Body of pancreas (tissue), 4 donors: ENCODE results near the gene NR3C2. TPM values are rescaled to one million over a fixed set of nuclear protein-coding genes. Genes with fewer than 3 reads are reported as not detected.
A peak's percentile ranks its signal among the peaks of the same experiment; 100 is the strongest.

Experiments used
- ATAC-seq: fragments of 150-250 bp; one replicate; pipeline ENCODE4 v1.9.1; 2016
- DNase-seq, 4 donors: peaks; one replicate each; pipeline ENCODE4 v3.0.0-alpha.2; 2019
- H3K27ac ChIP-seq, 4 donors: fragments of 200-600 bp; sonication (generic); 1 replicate in 3 of 4; 2 replicates in 1 of 4; pipeline versions ENCODE4 v1.5.1 to v1.6.1; 2016 to 2019; ENCODE audit warnings: mild to moderate bottlenecking in 1 of 4, mixed read lengths in 1 of 4, moderate library complexity in 1 of 4
- H3K27me3 ChIP-seq, 2 donors: fragments of 200-600 bp; sonication (generic); one replicate each; pipeline ENCODE4 v1.6.0; 2016; ENCODE audit warnings: mild to moderate bottlenecking in 1 of 2
- H3K36me3 ChIP-seq, 2 donors: fragments of 200-600 bp; sonication (generic); replicated peaks in 1 of 2; 2 replicates each; pipeline ENCODE4 v1.5.1; 2016; ENCODE audit warnings: low read depth in 2 of 2; ENCODE audit not compliant: insufficient read depth in 1 of 2
- H3K4me1 ChIP-seq: fragments of 200-600 bp; sonication (generic); one replicate; pipeline ENCODE4 v1.6.0; 2016
- H3K4me3 ChIP-seq, 2 donors: fragments of 200-600 bp; sonication (generic); 1 replicate in 1 of 2; 2 replicates in 1 of 2; pipeline ENCODE4 v1.5.1; 2016 to 2019
- H3K9me3 ChIP-seq, 3 donors: fragments of 200-600 bp; sonication (generic); 1 replicate in 2 of 3; 2 replicates in 1 of 3; pipeline ENCODE4 v1.5.1; 2016
- CTCF ChIP-seq, 7 experiments: fragments of 450-650 bp in 4 of 7; fragments of 200-600 bp in 3 of 7; sonication (generic) in 3 of 7; IDR thresholded peaks; one replicate each; pipeline ENCODE4 v1.5.1; 2016 to 2019; ENCODE audit warnings: antibody characterized with exemption in 7 of 7
- POLR2A ChIP-seq, 3 donors: fragments of 450-650 bp; IDR thresholded peaks; one replicate each; pipeline ENCODE4 v1.6.1; 2016; ENCODE audit warnings: antibody characterized with exemption in 3 of 3, mild to moderate bottlenecking in 2 of 3
- WGBS, 2 donors: methylation state at CpG; one replicate each; pipeline ENCODE4 v1.1.5; 2017; 5-methylcytosine and 5-hydroxymethylcytosine counted together
- intact Hi-C: fragments of 100-400 bp; cut with DNase I; formaldehyde crosslinking; loops from one replicate; pipeline ENCODE4 v1.15.1; 2023
- total RNA-seq, 2 donors: library from RNA; depleted of rRNA; stranded (reverse); fragments of >200 nt; gene quantifications; one replicate each; pipeline ENCODE4 v1.1.0, GENCODE V29; 2016

Gene NR3C2
- total RNA-seq, 2 donors from 2014 or later: 14.8 to 18.8 TPM

DNA sequence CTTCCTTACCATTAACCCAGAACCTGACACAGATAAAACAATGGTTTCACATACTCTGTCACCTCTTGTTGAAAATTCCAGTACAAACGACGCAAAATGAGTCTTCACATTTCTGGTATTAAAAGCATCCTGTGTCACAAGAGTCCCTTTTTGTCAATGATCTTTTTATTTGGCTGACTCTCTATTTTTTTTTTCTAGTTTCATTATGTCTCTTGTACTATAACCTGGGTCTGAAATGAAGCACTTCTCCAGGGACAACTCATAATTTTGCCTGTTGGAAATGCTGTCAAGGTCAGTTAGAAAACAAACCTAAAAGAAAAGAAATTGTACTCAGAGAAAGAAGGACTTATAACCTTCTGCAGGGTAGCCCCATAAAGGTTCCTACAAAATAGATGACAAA, 93.1 kb downstream of the NR3C2 start:
- TF ChIP-seq POLR2A (IDR thresholded peaks at IDR 0.05): no peak
- TF ChIP-seq CTCF (IDR thresholded peaks at IDR 0.05): no peak

GRCh38 chr4:148346657-148347056, 95.6 kb downstream of the NR3C2 start:
- H3K4me3 ChIP-seq: no peak overlapping the region
- DNase-seq (no peak), ATAC-seq (no peak)
- no peaks in the 10 kb centered on the region for H3K36me3 ChIP-seq
- H3K27ac ChIP-seq: no peak overlapping the region
- TF ChIP-seq POLR2A (IDR thresholded peaks at IDR 0.05): no peak
- no peak for TF ChIP-seq CTCF (IDR thresholded peaks at IDR 0.05)
- H3K27me3 ChIP-seq: no peaks in the 10 kb centered on the region
- intact Hi-C loops: no loop called here
- H3K4me1 ChIP-seq: peaks cover 24% of the 10 kb centered on the region
- 95 to 98% methylated on average over 2 of the region's 2 CpGs for whole genome bisulfite sequencing, 2 donors
- no peaks in the 10 kb centered on the region for H3K9me3 ChIP-seq

More for the DNA sequence above, 93.1 kb downstream of the NR3C2 start:
- Histone ChIP-seq H3K4me1 (peaks cover 10% of the 10 kb centered on the region), H3K36me3 (no peaks in the 10 kb centered on the region), H3K9me3 (no peaks in the 10 kb centered on the region), H3K27me3 (no peaks in the 10 kb centered on the region), H3K27ac (no peak overlapping the region), H3K4me3 (no peak overlapping the region)
- WGBS, 2 donors: 68 to 79% methylated on average over 2 of the region's 2 CpGs
- intact Hi-C loops: no loop called here
- no peak for DNase-seq
- no peak for ATAC-seq

GRCh38 chr4:148345509-148345908, 96.7 kb downstream of the NR3C2 start:
- TF ChIP-seq CTCF (IDR thresholded peaks at IDR 0.05) (no peak), POLR2A (IDR thresholded peaks at IDR 0.05) (no peak)
- ATAC-seq: no peak
- H3K4me3 ChIP-seq: no peak overlapping the region
- intact Hi-C loops: no loop called here
- no peaks in the 10 kb centered on the region for H3K36me3 ChIP-seq
- no peak for DNase-seq
- 72 to 76% methylated on average over 5 of the region's 5 CpGs for WGBS, 2 donors
- H3K4me1 ChIP-seq: peaks cover 24% of the 10 kb centered on the region
- H3K27me3 ChIP-seq: no peaks in the 10 kb centered on the region
- H3K9me3 ChIP-seq: no peaks in the 10 kb centered on the region
- no peak overlapping the region for H3K27ac ChIP-seq

DNA sequence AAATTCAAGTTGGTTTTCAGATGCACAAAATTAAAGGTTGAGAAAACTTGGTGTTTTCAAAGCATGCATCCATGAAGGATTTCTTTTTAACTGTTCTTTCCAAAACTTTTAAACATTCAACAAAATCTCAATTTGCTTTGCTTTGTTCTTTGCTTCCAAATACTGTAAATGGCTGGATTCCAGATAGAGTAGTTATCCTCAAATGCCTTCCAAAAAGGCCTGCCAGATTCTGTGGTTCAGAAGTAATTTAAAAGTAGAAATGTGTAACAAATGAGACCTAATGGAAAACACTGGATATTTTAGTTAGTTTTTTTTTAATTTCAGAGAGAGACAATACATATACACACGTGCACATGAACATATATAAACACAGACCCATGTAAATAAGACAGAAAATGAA, 97.3 kb downstream of the NR3C2 start:
- Histone ChIP-seq H3K4me3 (no peak overlapping the region), H3K27me3 (no peaks in the 10 kb centered on the region), H3K9me3 (no peaks in the 10 kb centered on the region), H3K27ac (no peak overlapping the region), H3K4me1 (peaks cover 24% of the 10 kb centered on the region), H3K36me3 (no peaks in the 10 kb centered on the region)
- WGBS, 2 donors: 54 to 62% methylated on average over 1 of the region's 1 CpG
- DNase-seq: no peak
- ATAC-seq: no peak
- no peak for TF ChIP-seq CTCF (IDR thresholded peaks at IDR 0.05)
- no peak for TF ChIP-seq POLR2A (IDR thresholded peaks at IDR 0.05)
- intact Hi-C loops: no loop called here

GRCh38 chr4:148344352-148344751, 97.9 kb downstream of the NR3C2 start:
- Histone ChIP-seq H3K9me3 (no peaks in the 10 kb centered on the region), H3K36me3 (no peaks in the 10 kb centered on the region), H3K27ac (no peak overlapping the region), H3K27me3 (no peaks in the 10 kb centered on the region), H3K4me1 (peaks cover 24% of the 10 kb centered on the region), H3K4me3 (no peak overlapping the region)
- no peak for TF ChIP-seq CTCF (IDR thresholded peaks at IDR 0.05)
- no peak for TF ChIP-seq POLR2A (IDR thresholded peaks at IDR 0.05)
- WGBS, 2 donors: 37 to 69% methylated on average over 2 of the region's 2 CpGs
- DNase-seq (peak; percentile 30 to 75 (median 50)), ATAC-seq (peak; percentile 35)
- intact Hi-C loops: no loop called here
